Measurements from ENCODE around the gene ALDH7A1.
A peak's percentile ranks its signal among the peaks of the same experiment; 100 is the strongest.
"Not testable (repeated sequence)": the region's sequence is repeated elsewhere in the genome, so short reads cannot be mapped to it uniquely, and the experiment has no call there.

The ALDH7A1 gene

GRCh38 chr5:126594748-126595485, at the start of gene ALDH7A1:
TSS of gene ALDH7A1 (minus strand) at chr5:126595219. CDS start at chr5:126595198, 21 bp downstream.
- peak; percentile 95 for DNase-seq (ENCODE audit: low read depth)

GRCh38 chr5:126641387-126641786, 46.4 kb upstream of the ALDH7A1 start:
- DNase-seq (ENCODE audit: low read depth), result no peak

GRCh38 chr5:126640866-126641265, 45.8 kb upstream of the ALDH7A1 start:
- DNase-seq (ENCODE audit: low read depth), result no peak

- no peak for DNase-seq (ENCODE audit: low read depth)
Observed at GRCh38 chr5:126636956-126637355, 41.9 kb upstream of the ALDH7A1 start.

GRCh38 chr5:126635585-126635984, 40.6 kb upstream of the ALDH7A1 start:
- DNase-seq (ENCODE audit: low read depth), result no peak

GRCh38 chr5:126633552-126633951, 38.5 kb upstream of the ALDH7A1 start:
- DNase-seq (ENCODE audit: low read depth), result no peak

GRCh38 chr5:126631920-126632319, 36.9 kb upstream of the ALDH7A1 start:
- no peak for DNase-seq (ENCODE audit: low read depth)

- no peak for DNase-seq (ENCODE audit: low read depth)
Observed at GRCh38 chr5:126628102-126628501, 33.1 kb upstream of the ALDH7A1 start.

- DNase-seq (ENCODE audit: low read depth), result peak; percentile 96
Observed at GRCh38 chr5:126624534-126624933, 29.5 kb upstream of the ALDH7A1 start.

- DNase-seq (ENCODE audit: low read depth), result no peak
Observed at GRCh38 chr5:126619781-126620180, 24.8 kb upstream of the ALDH7A1 start.

- DNase-seq (ENCODE audit: low read depth), result not testable (repeated sequence)
Observed at GRCh38 chr5:126617603-126618002, 22.6 kb upstream of the ALDH7A1 start.

- DNase-seq (ENCODE audit: low read depth), result no peak
Observed at GRCh38 chr5:126615286-126615685, 20.3 kb upstream of the ALDH7A1 start.

GRCh38 chr5:126613941-126614592, 19.0 kb upstream of the ALDH7A1 start:
- DNase-seq (ENCODE audit: low read depth), result no peak

GRCh38 chr5:126610616-126611015, 15.6 kb upstream of the ALDH7A1 start:
- no peak for DNase-seq (ENCODE audit: low read depth)

GRCh38 chr5:126610160-126610559, 15.1 kb upstream of the ALDH7A1 start:
- no peak for DNase-seq (ENCODE audit: low read depth)

GRCh38 chr5:126605525-126605924, 10.5 kb upstream of the ALDH7A1 start:
- no peak for DNase-seq (ENCODE audit: low read depth)

- DNase-seq (ENCODE audit: low read depth), result no peak
Observed at GRCh38 chr5:126603402-126603991, 8.5 kb upstream of the ALDH7A1 start.

- peak; percentile 82 for DNase-seq (ENCODE audit: low read depth)
Observed at GRCh38 chr5:126600631-126601511, 5.9 kb upstream of the ALDH7A1 start, which contains the start of gene PHAX. TSS of gene PHAX (plus strand) at chr5:126600947. CDS start at chr5:126600963, 16 bp downstream.

- not testable (repeated sequence) for DNase-seq (ENCODE audit: low read depth)
Observed at GRCh38 chr5:126599971-126600630, 5.1 kb upstream of the ALDH7A1 start.

- no peak for DNase-seq (ENCODE audit: low read depth)
Observed at GRCh38 chr5:126599499-126599898, 4.5 kb upstream of the ALDH7A1 start.

- DNase-seq (ENCODE audit: low read depth), result peak; percentile 66
Observed at GRCh38 chr5:126597156-126597555, 2.1 kb upstream of the ALDH7A1 start.
